ENCODE results near the gene ATP5IF1. TPM values are rescaled to one million over a fixed set of nuclear protein-coding genes. Genes with fewer than 3 reads are reported as not detected.

ATP5IF1 gene
- total and polyA plus RNA-seq, 9 of the 15 experiments (the other 6 are each of a cell fraction or from before 2014, with no cell fraction given), result 292 to 1,422 (median 388) TPM

GRCh38 chr1:28235755-28236655 is at the start of gene ATP5IF1 (continued):
- TF ChIP-seq BRF2 (IDR thresholded peaks at IDR 0.05; ENCODE audit: borderline replicate concordance, insufficient read depth, insufficient read length) (no peak), ZNF354B (CRISPR knock-in tag; IDR thresholded peaks at IDR 0.05) (no peak), DLX4 (CRISPR knock-in tag; IDR thresholded peaks at IDR 0.05) (no peak), ELK1 (CRISPR knock-in tag; IDR thresholded peaks at IDR 0.05) (no peak), PURB (CRISPR knock-in tag; IDR thresholded peaks at IDR 0.05; ENCODE audit: low read depth) (no peak), ZBTB33 (CRISPR knock-in tag; IDR thresholded peaks at IDR 0.05) (no peak), SRSF1 (IDR thresholded peaks at IDR 0.05; ENCODE audit: low read depth, low read length) (no peak), TSC22D4 (tag; IDR thresholded peaks at IDR 0.05) (no peak), HCFC1 (IDR thresholded peaks at IDR 0.05; ENCODE audit: low read depth, low read length) (peak; percentile 50), MBD2 (IDR thresholded peaks at IDR 0.05; ENCODE audit: borderline replicate concordance, low read depth) (peak; percentile 98), ETV5 (CRISPR knock-in tag; IDR thresholded peaks at IDR 0.05; ENCODE audit: low read depth) (peak; percentile 75), ZBTB7A (IDR thresholded peaks at IDR 0.05; ENCODE audit: borderline replicate concordance, control insufficient read depth, low read depth, low read length) (0 out of 2 replicates have a peak, but pooled peaks have one; percentile 17), TAF15 (IDR thresholded peaks at IDR 0.05; ENCODE audit: low read depth, low read length) (no peak), ZNF280A (IDR thresholded peaks at IDR 0.05; ENCODE audit: low read depth, partially characterized antibody) (no peak), CEBPG (CRISPR knock-in tag; IDR thresholded peaks at IDR 0.05) (peak; percentile 6; the same call in 1 of the 2 replicates), CEBPG (tag; conservative IDR thresholded peaks at IDR 0.05 in 1 of 2, IDR thresholded peaks at IDR 0.05 in 1 of 2) (no peak), NELFE (IDR thresholded peaks at IDR 0.05; ENCODE audit: insufficient read depth, insufficient read length) (no peak), ETV1 (tag; conservative IDR thresholded peaks at IDR 0.05; ENCODE audit: low read depth) (no peak), RBBP5 (IDR thresholded peaks at IDR 0.05; ENCODE audit: borderline replicate concordance, insufficient read depth, low read length, poor library complexity, severe bottlenecking) (peak; percentile 93), ZNF311 (CRISPR knock-in tag; IDR thresholded peaks at IDR 0.05) (no peak), ZNF24 (IDR thresholded peaks at IDR 0.05) (peak; percentile 54; the same call in 1 of the 2 replicates)

All from K562 (cell line).